NCI-H1092 (cell line): ENCODE data around the gene ARMC9.
"Not testable (repeated sequence)": the region's sequence is repeated elsewhere in the genome, so short reads cannot be mapped to it uniquely, and the experiment has no call there.

ENCODE experiments used
- DNase-seq: peaks from one replicate; lab custom pipeline; 2025; lab: John Stamatoyannopoulos, UW

Gene ARMC9

DNA sequence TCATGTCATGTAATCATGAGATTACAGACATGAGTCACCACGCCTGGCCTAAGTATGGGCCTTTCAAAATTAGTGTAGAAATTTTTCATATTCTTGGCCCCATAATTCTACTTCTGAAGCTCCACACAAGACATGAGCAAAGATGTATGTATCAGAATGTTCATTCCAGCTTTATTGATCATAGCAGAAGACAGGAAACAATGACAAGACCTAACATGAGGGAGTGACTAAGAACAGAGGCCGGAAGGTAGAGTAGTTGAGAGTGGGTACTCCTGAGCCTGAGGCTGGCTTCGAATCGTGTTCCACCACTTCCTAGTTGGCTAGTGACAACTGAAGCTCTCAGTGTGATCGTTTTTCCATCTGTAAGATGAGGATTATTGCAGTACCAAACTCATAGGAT, 89.3 kb downstream of the ARMC9 start:
- DNase-seq, result no peak

DNA sequence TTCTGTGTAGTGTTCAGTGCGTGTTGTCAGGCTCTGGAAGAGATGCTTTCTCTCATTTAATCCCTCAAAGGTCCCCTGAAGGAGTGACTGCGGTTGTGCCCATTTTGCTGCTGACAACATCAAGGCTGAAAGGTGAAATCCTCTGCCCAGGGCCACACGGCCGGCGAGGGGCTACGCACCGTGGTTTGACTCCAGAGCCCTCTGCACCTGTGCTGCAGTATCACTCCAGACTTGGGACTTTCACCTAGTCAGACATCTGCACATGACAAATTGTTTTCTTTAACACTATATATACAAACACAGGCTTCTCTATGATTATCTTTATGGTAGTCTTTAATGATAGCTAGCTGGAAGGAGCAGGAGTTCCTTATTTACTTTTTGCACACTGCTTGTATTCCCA, 90.2 kb downstream of the ARMC9 start:
- no peak for DNase-seq

GRCh38 chr2:231290321-231291015, 92.0 kb downstream of the ARMC9 start:
- DNase-seq, result no peak

- no peak for DNase-seq
Observed at GRCh38 chr2:231292472-231293134, 94.2 kb downstream of the ARMC9 start.

GRCh38 chr2:231293163-231293562, 94.7 kb downstream of the ARMC9 start:
- DNase-seq, result no peak

- DNase-seq, result no peak
Observed at GRCh38 chr2:231294116-231294515, 95.7 kb downstream of the ARMC9 start.

- no peak for DNase-seq
Observed at GRCh38 chr2:231294571-231295362, 96.3 kb downstream of the ARMC9 start.

- DNase-seq, result no peak
Observed at GRCh38 chr2:231295363-231295655, 96.9 kb downstream of the ARMC9 start.

DNA sequence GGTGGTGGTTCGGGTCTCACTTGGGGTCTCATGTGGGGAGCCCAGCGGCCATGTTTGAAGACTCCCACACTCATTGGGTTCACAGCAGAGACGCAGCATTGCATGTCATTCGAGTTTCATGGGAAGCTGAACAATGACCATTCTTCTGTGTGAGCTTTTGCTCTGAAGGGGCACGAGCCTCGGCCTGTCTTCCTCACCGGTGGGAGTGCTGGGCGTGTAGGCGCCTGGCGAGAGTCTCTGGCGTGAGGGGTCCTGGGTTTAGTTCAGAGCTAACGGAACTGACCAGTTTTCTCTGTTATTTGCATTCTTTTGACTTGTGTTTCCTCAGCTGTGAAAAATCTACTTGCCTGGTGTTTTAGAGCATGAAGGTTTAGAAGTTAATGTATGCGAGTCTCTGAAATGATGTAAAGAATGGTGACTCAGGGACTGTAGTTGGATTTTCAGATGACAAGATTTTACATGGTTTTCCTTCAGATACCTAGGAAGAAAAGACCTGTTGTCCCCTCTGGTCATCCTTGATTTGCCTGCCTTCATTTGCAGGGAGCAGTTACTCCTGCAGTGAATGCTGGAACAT, 98.1 kb downstream of the ARMC9 start:
- no peak for DNase-seq

GRCh38 chr2:231297108-231297908, 98.9 kb downstream of the ARMC9 start:
- no peak for DNase-seq

- DNase-seq, result no peak
Observed at GRCh38 chr2:231298091-231298490, 99.7 kb downstream of the ARMC9 start.

DNA sequence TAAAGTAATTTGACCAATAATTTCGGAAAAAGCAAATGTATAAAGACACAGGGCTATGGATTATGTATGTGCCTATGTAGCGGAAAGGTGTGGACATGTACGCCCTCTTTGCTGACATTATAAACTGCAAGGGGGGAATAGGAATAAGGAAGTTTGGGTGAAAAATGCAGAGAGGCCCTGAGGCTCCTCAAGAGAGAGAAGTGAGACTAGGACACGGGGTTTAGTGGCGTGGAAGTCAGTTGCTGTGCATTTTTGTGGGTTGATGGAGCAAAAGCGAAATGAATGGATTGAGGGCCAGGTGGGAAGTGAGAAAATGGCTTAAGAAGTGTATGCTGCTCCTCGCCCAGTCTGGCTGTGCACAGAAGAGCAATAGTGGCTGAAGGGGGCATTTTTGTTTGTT, 100.8 kb downstream of the ARMC9 start:
- no peak for DNase-seq

GRCh38 chr2:231300020-231300721, 101.7 kb downstream of the ARMC9 start:
- no peak for DNase-seq

GRCh38 chr2:231300722-231301076, 102.3 kb downstream of the ARMC9 start:
- DNase-seq, result no peak

- not testable (repeated sequence) for DNase-seq
Observed at GRCh38 chr2:231304259-231304658, 105.8 kb downstream of the ARMC9 start.

- DNase-seq, result no peak
Observed at GRCh38 chr2:231305221-231305620, 106.8 kb downstream of the ARMC9 start.

DNA sequence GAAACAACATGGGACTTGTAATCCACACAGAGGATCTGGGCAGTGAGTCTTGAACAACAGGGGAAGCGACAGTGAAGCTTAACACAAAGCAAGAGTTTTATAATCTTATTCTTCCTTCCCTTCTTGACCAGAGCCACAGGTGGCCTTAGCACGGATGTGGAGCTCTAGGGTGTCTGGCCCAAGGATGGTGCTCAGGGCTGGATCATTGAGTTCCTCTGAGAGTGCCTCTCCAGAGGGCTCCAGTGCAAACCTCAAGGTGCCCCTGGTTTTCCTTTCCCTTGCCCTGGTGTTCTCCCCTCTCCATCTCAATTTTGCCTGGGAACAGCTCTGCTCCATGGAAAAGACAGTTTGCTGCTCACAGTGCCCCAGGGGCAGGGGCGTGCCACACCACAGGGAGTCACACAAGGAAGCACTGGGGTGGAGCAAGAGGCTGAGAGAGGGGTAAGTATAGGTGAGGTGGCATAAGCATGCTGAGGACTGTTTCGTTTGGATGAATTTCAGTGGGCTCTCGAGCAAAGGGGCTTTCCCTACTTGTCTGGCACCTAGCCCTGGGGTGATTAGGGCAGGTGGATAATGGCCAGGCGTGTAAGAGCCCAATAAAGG, 108.5 kb downstream of the ARMC9 start:
- DNase-seq, result no peak

- no peak for DNase-seq
Observed at GRCh38 chr2:231308219-231308618, 109.8 kb downstream of the ARMC9 start.

DNA sequence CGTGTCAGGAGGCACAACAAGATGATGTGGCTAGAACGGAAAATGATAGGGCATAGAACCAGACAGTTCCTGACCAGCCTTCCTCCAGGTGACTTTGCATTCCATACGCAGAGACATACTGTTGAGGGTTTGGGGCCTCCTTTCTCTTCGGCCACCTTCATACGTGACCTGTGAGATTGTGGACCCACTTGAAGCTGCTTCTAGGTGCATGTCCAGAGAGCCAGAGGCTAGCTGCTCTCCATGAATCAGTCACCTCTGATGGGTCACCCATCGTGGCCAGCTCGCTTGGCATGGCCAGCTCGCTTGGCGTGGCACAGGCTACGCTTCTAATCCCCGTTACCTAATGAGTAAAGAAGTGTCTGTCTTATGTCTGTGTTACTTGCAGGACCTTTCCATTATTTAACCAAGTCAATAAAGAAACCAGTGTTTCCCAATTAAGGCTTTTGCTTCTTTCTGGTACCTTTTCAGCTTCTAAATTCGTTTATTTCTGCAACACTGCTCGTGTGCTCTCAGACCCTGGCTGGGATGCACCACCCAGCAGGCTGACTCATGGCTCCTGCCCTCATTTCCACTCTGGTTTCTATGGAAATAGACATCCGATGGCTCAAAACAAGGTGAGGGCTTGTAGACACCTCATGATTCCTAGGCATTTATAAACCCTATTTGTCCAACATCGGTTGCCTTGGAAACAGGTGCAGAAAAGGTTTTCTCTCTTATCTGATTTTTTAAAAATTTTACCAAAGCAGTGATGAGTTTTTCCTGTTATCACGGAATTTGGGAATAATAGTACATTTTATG, 110.4 kb downstream of the ARMC9 start:
- no peak for DNase-seq

GRCh38 chr2:231312066-231312465, 113.6 kb downstream of the ARMC9 start:
- no peak for DNase-seq
